Tibial nerve (tissue), 3 donors: Measurements from ENCODE around the gene GTF3C1.

Experiments
- CTCF ChIP-seq, 5 experiments: fragments of 200-600 bp in 3 of 5; fragments of 450-650 bp in 2 of 5; sonication (generic) in 3 of 5; IDR thresholded peaks; one replicate each; pipeline ENCODE4 v1.5.1; 2016 to 2019; ENCODE audit warnings: antibody characterized with exemption in 5 of 5, mild to moderate bottlenecking in 3 of 5, moderate library complexity in 2 of 5
- POLR2A ChIP-seq, 2 donors: fragments of 450-650 bp; IDR thresholded peaks; one replicate each; pipeline ENCODE4 v1.6.1; 2017; ENCODE audit warnings: antibody characterized with exemption in 2 of 2, mild to moderate bottlenecking in 2 of 2, moderate library complexity in 2 of 2

- TF ChIP-seq CTCF (IDR thresholded peaks at IDR 0.05) (no peak), POLR2A (IDR thresholded peaks at IDR 0.05) (no peak)
Measured at GRCh38 chr16:27558434-27558833, 8.7 kb upstream of the GTF3C1 start.
